NCI-H146 treated with DMSO at 0.1 percent for 48 hours (cell line): ENCODE data around the gene SHISA7.
"Not testable (repeated sequence)": the region's sequence is repeated elsewhere in the genome, so short reads cannot be mapped to it uniquely, and the experiment has no call there.

ENCODE experiments used
- DNase-seq: peaks from one replicate; lab custom pipeline; 2025; ENCODE audit not compliant: unreplicated experiment; lab: John Stamatoyannopoulos, UW

Gene SHISA7

DNA sequence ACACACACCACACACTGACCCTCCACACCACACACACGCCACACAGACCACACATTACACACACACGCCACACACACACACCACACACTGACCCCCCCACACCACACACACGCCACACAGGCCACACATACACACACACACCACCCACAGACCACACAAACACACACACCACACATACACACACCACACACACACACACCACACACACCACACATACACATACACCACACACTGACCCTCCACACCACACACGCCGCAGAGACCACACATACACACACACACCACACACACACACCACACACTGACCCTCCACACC lies 5.0 kb upstream of the SHISA7 start:
- DNase-seq: not testable (repeated sequence)

DNA sequence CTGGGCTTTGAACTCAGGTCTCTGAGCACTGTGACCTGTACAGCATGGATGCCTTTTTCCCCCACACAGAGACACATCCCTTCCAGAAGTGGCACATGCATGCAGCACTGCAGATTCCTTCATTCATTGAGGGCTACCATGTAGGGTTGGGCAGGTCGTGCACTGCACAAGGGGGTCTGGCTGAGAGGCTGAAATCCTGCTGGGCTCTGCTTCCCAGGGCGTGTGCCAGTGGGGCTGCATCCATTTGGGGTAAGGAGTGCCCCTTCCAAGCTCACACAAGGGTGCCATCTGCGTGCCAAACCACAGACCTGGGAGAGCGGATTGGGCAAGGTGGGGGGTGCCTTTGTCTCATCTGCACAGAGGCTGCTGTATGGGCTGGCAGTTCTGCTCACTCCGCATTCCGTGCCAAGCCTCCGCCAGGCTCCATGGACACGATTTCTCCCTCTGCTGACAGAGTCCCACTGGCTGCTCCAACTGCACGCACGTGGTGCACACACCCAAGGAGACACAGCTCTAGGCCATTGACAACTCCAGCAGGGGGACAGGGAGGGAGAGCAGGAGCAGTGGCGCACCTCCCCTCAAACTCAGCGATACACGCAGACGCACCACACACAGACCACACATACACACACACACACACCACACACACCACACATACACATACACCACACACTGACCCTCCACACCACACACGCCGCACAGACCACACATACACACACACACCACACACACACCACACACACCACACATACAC lies 4.5 kb upstream of the SHISA7 start:
- peak; percentile 56 for DNase-seq

DNA sequence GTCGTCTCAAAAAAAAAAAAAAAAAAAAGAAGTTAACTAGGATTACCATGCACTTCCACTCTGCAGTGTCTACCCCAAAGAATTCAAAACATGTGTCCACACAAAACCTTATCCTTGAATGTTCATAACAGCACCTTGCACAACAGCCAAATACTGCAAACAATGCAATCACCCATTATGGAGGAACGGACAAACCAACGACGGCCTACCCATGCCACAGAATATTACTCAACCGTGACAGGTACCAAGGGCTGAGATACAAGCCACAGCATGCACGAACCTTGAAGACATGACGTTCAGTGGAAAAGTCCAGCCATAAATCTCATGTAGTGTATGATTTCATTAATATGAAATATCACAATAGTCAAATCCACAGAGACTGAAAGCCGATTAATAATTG lies 3.0 kb upstream of the SHISA7 start:
- no peak for DNase-seq

DNA sequence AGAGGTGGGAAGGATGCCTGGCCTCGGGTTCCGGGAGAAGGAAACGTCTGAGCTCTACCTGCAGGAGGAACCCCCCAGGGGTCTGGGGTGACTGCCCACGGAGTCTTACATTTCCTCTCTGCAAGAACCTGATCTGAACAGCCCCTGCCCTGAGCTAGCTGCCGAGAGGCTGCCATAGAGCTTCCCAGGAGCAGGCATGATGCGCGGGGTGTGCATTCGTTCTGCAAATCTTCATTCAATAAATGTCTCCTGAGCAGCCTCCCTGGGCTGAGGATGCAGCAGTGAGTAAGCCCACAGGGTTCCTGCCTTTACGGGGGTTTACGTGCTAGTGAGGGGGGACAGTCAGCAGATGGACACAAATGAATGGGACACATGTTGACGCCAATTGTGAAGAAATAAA lies 1.5 kb upstream of the SHISA7 start:
- no peak for DNase-seq

DNA sequence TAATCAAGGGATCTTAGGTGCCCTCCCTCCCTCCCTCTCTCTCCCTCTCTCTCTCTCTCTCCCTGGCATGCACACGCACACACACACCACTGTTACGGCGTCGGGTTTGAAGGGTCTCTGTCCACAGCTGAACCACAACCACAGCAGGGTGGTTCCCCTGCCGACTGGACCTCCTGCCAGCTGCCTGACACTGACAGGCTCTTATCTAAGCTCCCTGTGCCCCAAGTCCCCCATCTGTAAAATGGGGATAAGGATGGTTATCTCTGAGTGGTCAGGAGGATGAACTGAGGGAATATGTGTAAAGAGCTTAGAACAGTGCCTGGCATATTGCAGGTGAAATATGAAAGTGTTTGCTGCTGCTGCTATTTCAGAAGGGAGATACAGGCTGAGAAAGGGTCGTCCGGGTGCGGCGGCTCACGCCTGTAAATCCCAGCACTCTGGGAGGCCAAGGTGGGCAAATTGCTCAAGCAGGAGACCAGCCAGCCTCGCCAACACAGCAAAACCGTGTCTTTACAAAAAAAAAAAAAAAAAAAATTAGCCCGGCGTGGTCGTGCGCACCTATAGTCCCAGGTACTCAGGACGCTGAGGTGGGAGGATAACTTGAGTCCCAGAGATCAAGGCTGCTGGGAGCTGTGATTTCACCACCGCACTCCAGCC lies 852 bp upstream of the SHISA7 start:
- DNase-seq: no peak

DNA sequence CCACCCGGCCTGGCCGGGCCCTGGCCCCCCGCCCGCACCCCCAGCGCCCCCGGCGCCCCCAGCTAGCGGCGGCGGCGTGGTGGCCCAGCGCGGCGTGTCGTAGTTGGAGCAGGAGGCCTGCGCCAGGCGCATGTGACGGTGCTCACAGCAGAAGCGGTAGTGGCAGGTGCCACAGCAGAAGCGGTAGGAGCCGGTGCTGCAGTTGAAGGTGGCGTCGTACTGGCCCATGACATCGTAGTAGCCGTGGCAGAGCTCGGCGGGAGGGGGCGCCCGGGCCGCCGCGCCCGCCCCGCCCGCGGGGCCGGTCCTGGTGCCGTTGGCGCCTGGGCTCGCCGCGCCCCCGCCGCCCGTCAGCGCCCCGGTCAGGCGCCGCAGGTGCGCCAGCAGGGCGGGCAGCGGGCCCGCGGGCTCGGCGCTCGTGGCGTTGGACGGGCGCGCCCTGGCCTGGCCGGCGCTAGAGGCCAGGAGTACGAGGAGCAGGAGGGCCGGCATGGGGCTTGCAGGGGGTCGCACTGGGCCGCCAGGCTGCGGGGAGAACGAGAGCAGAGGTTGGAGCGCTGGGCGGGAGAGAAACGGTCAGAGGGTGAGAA lies 633 bp downstream of the SHISA7 start:
- DNase-seq: peak; percentile 38

DNA sequence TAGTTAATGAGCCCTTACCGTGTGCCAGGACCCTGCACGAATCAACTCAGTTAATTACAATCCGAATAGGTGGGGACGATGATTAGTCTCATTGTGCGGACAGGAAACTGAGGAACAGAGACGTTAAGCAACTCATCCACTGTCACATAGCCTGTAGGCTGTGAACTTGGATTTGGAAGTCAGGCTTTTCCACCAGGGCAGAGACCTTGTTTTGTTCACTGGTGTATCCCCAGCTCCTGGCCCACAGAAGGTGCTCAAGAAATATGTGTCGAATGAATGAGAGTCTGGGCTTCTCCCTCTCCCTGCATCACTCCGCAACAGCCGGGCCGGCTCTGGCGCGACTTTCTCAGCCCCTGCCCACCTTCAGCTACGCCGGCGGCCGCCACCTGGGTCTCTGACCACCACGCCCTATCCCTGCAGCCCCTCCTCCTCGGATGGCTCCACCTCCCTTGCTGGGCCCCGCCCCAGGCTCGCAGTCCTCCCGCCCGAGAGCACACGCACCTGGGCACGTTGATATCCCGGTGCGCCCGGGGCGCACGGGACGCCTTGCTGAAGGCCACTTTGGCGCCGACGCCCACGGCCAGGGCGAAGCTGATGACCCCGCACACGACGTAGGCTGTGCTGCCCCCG lies 1.3 kb downstream of the SHISA7 start:
- DNase-seq: peak; percentile 78

DNA sequence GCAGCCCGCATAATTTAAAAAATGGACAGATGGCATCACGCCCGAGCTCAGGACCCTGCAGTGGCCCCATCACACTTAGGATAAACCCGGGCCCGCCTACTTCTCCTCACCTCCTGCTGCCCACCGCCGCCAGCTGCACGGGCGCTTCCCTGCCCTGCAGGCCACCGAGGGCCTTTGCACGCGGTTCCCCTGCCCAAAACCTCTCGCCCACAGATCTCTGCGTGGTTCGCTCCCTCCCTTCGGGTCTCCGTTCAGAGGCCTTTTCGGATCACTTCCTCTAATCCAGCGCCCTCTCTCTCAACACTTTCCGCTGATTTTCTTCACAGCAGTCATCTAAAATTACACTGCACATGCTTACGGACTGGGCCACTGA lies 1.8 kb downstream of the SHISA7 start:
- no peak for DNase-seq

DNA sequence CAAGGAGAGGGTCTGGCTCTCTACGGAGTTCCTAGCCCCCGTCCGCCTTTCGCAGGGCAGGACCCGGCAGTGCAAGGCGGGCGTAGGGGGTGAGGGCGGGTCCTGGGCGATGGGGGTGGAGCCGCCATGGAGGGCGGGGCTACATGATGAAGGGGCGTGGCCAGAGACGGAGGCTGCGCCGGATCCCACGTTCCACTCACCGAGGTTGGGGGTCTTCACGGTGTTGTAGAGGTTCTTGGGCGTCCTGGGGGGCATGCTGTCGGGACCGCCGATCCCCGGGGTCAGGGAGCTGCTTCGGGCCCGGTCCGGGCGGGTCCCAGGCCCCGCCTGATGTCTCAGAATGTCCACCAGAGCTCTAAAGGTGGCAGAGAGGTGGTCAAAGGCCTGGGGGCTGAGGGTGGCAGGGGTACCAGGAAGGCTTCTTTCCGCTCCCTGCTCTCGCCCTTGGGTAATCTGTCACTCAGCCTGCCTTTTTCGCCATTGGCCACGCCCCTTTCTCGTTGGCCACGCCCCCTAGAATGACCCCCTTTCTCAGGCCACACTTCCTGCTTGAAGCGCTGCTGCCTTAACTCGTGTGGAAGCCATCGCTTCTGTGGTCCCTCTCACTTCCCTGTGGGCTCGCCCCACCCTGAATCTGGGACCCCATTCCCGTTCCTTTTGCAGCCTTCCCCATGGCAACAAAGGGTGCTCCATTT lies 2.5 kb downstream of the SHISA7 start:
- DNase-seq: peak; percentile 76

DNA sequence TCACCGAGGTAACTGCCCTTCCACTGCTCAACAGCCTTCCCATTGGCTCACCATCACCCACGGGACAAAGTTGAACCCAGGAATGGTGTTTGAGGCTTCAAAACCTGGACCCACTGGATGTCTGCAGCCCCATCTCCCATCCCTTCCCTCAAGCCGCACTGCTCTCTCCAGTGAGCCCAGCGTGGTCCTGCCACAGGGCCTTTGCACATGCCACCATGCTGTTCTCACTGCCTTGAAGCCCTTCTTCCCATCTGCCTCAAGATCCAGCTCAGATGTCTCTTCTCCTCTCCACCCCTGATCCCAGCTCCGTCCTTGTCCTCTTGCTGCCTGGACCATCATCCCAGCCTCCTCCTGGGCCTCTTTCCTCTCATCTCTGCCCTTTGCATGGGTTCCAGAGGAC lies 4.0 kb downstream of the SHISA7 start:
- no peak for DNase-seq

DNA sequence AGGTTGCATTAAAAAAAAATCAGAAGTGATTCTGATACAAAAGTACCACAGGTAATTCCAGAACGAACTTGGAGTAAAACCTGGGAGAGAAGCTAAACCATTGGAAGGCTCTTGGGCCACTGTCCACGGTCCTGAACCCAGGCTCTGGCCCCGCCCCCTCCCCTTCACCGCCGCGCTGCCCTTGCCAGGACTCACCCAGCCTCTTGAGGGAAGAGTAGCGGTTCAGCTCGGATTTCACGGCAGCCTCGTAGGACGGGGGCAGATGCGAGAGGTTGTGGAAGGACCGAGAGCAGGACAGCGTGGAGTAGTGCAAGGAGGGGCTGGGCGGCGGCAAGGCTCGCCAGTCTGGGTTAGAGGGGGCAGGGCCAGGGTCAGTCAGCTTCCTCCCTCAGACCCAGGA lies 5.7 kb downstream of the SHISA7 start:
- DNase-seq: no peak

DNA sequence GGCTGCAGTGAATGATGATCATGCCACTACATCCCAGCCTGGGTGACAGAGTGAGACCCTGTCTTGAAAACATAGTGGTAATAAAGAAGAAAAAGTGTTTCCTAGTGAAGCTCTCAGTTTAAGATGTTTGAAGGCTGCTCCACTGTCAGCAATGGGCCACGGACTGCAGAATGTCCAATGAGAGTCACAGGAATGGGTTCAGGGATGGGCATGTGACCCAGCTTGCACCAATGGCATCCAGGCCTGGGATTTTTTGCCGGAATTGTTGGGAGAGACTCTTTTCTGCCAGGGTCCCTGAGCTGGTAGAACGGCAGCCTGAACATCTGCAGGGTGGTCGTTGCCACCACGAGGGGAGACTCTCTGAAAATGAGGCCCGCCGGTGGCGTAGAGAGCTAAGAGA lies 6.3 kb downstream of the SHISA7 start:
- DNase-seq: no peak

DNA sequence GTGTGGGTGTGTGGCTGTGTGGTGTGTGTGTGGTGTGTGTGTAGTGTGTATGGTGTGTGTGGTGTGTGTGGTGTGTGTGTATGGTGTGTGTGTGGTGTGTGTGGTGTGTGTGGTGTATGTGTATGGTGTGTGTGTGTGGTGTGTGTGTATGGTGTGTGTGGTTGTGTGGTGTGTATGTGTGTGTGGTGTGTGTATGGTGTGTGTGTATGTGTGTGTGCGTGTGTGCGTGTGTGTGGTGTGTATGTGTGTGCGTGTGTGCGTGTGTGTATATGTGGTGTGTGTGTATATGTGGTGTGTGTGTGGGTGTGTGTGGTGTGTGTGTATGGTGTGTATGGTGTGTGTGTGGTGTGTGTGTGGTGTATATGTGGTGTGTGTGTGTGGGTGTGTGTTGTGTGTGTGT lies 8.1 kb downstream of the SHISA7 start:
- no peak for DNase-seq

DNA sequence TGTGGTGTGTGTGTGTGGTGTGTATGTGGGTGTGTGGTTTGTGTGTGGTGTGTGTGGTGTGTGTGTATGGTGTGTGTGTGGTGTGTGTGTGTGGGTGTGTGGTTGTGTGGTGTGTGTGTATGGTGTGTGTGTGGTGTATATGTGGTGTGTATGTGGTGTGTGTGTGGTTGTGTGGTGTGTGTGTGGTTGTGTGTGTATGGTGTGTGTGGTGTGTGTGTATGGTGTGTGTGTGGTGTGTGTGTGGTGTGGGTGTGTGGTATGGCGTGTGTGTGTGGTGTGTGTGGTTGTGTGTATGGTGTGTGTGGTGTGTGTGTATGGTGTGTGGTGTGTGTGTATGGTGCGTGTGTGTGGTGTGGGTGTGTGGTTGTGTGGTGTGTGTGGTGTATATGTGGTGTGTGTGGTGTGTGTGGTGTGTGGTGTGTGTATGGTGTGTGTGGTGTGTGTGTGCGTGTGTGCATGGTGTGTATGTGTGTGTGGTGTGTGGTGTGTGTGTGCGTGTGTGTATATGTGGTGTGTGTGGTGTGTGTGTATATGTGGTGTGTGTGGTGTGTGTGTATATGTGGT lies 8.7 kb downstream of the SHISA7 start:
- no peak for DNase-seq

DNA sequence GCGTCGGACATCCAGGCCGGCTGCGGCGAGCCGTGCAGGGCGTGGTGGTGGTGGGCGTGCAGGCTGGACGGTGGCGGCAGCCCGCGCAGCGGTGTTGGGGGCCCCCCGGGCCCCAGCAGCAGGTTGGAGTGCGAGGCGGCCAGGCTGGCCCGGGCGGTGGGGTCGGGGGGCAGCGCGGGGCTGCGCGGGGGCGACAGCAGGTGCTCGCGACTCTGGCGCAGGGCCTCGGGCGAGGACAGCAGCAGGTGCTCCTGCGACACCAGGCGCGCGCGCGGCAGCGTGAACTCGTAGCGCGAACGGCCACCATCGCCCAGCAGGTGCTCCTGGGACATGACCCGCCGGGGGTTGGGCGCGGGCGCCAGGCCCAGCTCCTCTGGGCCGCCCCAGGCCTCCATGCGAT lies 9.8 kb downstream of the SHISA7 start:
- DNase-seq: no peak

DNA sequence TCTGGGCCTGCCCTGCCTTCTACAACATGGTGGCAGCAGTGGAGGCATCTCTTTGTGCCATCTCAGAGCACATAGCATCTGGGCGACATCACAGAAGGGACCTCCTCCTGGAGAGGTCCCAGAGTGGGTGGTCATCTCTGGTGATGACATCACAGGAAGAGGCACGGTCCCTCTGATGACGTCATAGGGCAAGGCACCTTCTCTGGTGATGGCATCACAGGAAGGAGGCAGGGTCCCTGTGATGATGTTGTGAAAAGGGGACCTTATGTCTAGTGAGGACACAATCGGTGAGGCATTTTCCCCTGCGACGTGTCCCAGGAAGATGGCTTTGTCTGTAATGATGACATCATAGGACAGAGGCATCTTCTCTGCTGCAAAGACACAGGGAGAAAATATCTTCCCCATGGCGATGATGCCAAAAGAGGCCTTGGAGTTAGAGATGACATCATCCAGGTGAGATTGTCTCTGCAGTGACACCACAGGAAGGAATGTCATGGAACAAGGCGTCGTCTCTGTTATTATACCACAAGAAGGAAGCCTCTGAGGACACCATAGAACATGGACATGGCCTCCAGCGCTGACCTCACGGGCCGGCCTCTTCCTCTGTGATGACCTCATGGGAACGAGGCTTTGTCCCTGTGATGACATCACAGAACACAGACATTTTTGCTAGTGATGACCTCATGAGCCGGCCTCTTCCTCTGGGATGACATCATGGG lies 10.7 kb downstream of the SHISA7 start:
- no peak for DNase-seq

DNA sequence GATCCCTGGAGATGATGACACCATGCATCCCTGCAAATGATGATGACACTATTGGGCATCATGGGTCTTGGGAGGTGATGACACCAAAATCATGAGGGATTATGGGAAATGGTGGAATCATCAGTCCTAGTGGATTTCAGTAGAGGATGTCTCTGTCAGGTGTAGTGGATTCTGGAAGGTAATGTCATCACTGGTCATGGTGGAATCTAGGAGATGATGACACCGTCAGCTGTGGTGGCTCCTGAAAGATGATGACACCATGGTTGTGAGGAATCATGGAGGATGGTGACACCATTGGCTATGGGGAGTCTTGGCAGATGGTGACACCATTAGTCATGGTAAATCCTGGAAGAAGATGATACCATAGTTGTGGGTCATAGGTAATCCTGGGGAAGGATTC lies 11.9 kb downstream of the SHISA7 start:
- DNase-seq: no peak

DNA sequence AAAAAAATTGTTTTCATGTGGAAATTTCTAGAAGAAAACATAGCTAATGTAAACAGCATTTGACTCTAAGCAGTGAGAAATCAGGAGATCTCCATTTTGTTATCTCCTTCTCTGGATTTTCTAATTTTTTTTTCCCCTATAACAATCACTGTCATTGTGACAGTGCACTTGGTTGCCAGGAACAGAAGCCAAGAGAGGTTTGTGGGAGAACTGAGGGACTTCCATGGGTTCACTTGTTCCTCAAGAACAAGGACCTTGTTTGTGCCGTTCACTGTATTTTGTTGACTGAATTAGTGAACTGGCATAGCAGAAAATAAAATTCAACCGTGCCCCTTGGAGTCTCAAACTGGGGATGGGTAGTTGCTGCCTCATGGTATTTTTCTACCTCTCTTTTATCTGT lies 17.1 kb downstream of the SHISA7 start:
- DNase-seq: no peak

DNA sequence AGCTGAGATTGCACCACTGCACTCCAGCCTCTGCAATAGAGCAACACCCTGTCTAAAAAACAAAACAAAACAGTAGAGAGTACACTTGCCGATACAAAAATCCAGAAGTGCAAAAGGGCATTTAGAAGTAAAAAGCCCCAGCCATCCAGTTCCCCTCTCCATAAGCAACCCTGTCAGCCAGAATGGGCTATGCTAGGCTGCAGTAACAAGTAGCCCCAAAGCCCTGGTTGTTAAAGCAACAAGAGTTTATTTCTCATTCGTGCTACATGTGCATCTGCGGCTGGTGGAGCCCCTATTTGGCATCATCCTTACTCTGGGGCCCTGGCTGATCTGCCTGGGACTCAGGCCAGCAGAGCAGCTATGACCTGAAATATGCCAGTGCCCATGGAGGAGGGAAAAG lies 18.6 kb downstream of the SHISA7 start:
- DNase-seq: no peak

DNA sequence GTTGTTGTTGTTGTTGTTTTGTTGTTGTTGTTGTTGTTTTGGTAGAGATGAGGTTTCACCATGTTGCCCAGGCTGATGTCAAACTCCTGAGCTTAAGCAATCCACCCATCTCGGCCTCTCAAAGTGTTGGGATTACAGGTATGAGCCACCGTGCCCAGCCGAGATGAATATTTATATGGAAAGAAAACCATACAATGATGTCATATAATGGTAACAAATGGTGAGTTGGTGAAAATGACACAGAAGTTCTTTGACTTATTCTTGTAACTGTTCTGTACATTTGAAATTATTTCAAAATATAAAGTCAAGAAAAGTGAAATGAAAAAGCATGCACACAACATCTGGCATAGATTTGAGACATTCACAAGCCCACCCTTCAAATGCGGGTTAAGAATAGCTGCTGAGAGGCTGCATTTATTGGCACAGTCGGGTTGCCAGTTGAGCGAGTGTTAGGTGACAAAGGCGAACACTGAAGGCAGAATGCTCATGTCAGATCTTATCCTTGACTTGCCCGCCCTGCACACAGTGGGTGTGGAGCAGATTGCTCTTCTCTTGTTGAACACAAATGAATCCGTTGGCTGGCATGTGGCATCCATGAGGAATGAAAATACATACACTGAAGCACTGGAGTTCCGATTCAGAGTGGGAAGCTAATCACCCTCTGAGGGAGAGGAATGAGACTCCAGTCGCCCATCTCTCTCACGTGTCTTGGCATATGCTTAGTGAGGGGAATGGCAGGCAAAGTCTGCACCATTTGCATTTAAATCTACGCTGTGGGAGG lies 19.7 kb downstream of the SHISA7 start:
- no peak for DNase-seq
